Skeletal muscle tissue (tissue), 4 donors: ENCODE data around the gene SCART1. TPM values are rescaled to one million over a fixed set of nuclear protein-coding genes. Genes with fewer than 3 reads are reported as not detected.
"Not testable (repeated sequence)": the region's sequence is repeated elsewhere in the genome, so short reads cannot be mapped to it uniquely, and the experiment has no call there.

ENCODE experiments used
- H3K27ac ChIP-seq: one replicate; pipeline ENCODE4 v1.7.0; 2013; ENCODE audit warnings: mild to moderate bottlenecking, low read depth, low read length, inconsistent platforms
- H3K27me3 ChIP-seq, 3 donors: one replicate each; pipeline ENCODE4 v1.7.0; 2013; ENCODE audit warnings: low read length in 3 of 3; ENCODE audit not compliant: control insufficient read depth in 3 of 3, insufficient read depth in 3 of 3
- H3K36me3 ChIP-seq, 3 donors: one replicate each; pipeline ENCODE4 v1.7.0; 2013; ENCODE audit warnings: low read length in 3 of 3; ENCODE audit not compliant: control insufficient read depth in 3 of 3, insufficient read depth in 3 of 3
- H3K4me1 ChIP-seq, 3 donors: one replicate each; pipeline ENCODE4 v1.7.0; 2013; ENCODE audit warnings: low read length in 3 of 3, mild to moderate bottlenecking in 3 of 3; ENCODE audit not compliant: control insufficient read depth in 3 of 3, insufficient read depth in 3 of 3
- H3K4me3 ChIP-seq, 3 donors: one replicate each; pipeline ENCODE4 v1.7.0; 2013; ENCODE audit warnings: low read length in 3 of 3
- H3K9ac ChIP-seq, 3 donors: one replicate each; pipeline ENCODE4 v1.7.0; 2013; ENCODE audit warnings: low read length in 3 of 3, mild to moderate bottlenecking in 3 of 3, moderate library complexity in 2 of 3, low read depth in 1 of 3
- H3K9me3 ChIP-seq, 3 donors: one replicate each; pipeline ENCODE4 v1.7.0; 2013; ENCODE audit warnings: low read length in 3 of 3; ENCODE audit not compliant: control insufficient read depth in 3 of 3
- total RNA-seq: library from RNA; depleted of rRNA; stranded (reverse); fragments of >200 nt; gene quantifications from one replicate; pipeline ENCODE4 v1.2.3, GENCODE V29; 2014
- donor health status: Osteomylitis.

The SCART1 gene
- total RNA-seq, 1 donor from 2014 or later: 1.6 TPM

- no peaks in the 10 kb centered on the region for H3K36me3 ChIP-seq
- H3K9ac ChIP-seq: no peak overlapping the region
- no peaks in the 10 kb centered on the region for H3K4me1 ChIP-seq
- H3K27ac ChIP-seq: no peak overlapping the region
- H3K4me3 ChIP-seq: no peak overlapping the region
- no peaks in the 10 kb centered on the region for H3K27me3 ChIP-seq
- peaks cover 0 to 6% (median 3%) of the 10 kb centered on the region in 3 donors for H3K9me3 ChIP-seq
Measured at GRCh38 chr10:133488354-133488753, 34.6 kb downstream of the SCART1 start.

- no peak overlapping the region for H3K4me3 ChIP-seq
- no peaks in the 10 kb centered on the region for H3K27me3 ChIP-seq
- no peak overlapping the region for H3K9ac ChIP-seq
- no peak overlapping the region for H3K27ac ChIP-seq
- H3K4me1 ChIP-seq: no peaks in the 10 kb centered on the region
- H3K36me3 ChIP-seq: no peaks in the 10 kb centered on the region
- peaks cover 0 to 6% (median 0%) of the 10 kb centered on the region in 3 donors for H3K9me3 ChIP-seq
Measured at GRCh38 chr10:133489816-133490588, 36.3 kb downstream of the SCART1 start.

GRCh38 chr10:133493562-133493961 is 39.8 kb downstream of the SCART1 start:
- not testable (repeated sequence) for H3K9ac ChIP-seq, H3K4me1 ChIP-seq, H3K27ac ChIP-seq, H3K9me3 ChIP-seq, H3K36me3 ChIP-seq, H3K27me3 ChIP-seq, H3K4me3 ChIP-seq

- H3K4me1 ChIP-seq, H3K27me3 ChIP-seq, H3K4me3 ChIP-seq, H3K9ac ChIP-seq, H3K27ac ChIP-seq, H3K9me3 ChIP-seq: not testable (repeated sequence)
- peaks cover 0 to 13% (median 3%) of the 10 kb centered on the region in 3 donors for H3K36me3 ChIP-seq
Measured at GRCh38 chr10:133497363-133497762, 43.6 kb downstream of the SCART1 start.

GRCh38 chr10:133499176-133499575 is 45.4 kb downstream of the SCART1 start:
- not testable (repeated sequence) for H3K27me3 ChIP-seq, H3K4me1 ChIP-seq, H3K4me3 ChIP-seq, H3K9me3 ChIP-seq, H3K27ac ChIP-seq, H3K9ac ChIP-seq
- H3K36me3 ChIP-seq: peaks cover 0 to 13% (median 3%) of the 10 kb centered on the region in 3 donors

GRCh38 chr10:133500897-133501296 is 47.2 kb downstream of the SCART1 start:
- not testable (repeated sequence) for H3K4me1 ChIP-seq, H3K27me3 ChIP-seq, H3K9ac ChIP-seq, H3K4me3 ChIP-seq, H3K27ac ChIP-seq, H3K9me3 ChIP-seq
- H3K36me3 ChIP-seq: peaks cover 0 to 13% (median 3%) of the 10 kb centered on the region in 3 donors

- Histone ChIP-seq H3K27ac (no peak overlapping the region), H3K9ac (no peak overlapping the region), H3K36me3 (peaks cover 0 to 3% (median 2%) of the 10 kb centered on the region in 3 donors), H3K4me1 (no peaks in the 10 kb centered on the region), H3K27me3 (no peaks in the 10 kb centered on the region), H3K4me3 (no peak overlapping the region), H3K9me3 (peaks cover 0 to 3% (median 0%) of the 10 kb centered on the region in 3 donors)
Measured at GRCh38 chr10:133509700-133510099, 56.0 kb downstream of the SCART1 start.

- H3K4me3 ChIP-seq: no peak overlapping the region
- no peak overlapping the region for H3K27ac ChIP-seq
- H3K4me1 ChIP-seq: no peaks in the 10 kb centered on the region
- H3K36me3 ChIP-seq: peaks cover 0 to 3% (median 2%) of the 10 kb centered on the region in 3 donors
- peaks cover 0 to 3% (median 0%) of the 10 kb centered on the region in 3 donors for H3K9me3 ChIP-seq
- H3K9ac ChIP-seq: no peak overlapping the region
- no peaks in the 10 kb centered on the region for H3K27me3 ChIP-seq
Measured at GRCh38 chr10:133511408-133511807, 57.7 kb downstream of the SCART1 start.

GRCh38 chr10:133511907-133512528 is 58.3 kb downstream of the SCART1 start:
- Histone ChIP-seq H3K27ac (no peak overlapping the region), H3K4me3 (no peak overlapping the region)

GRCh38 chr10:133515471-133515870 is 61.7 kb downstream of the SCART1 start:
- H3K27me3 ChIP-seq: no peaks in the 10 kb centered on the region
- H3K9me3 ChIP-seq: peaks cover 0 to 5% (median 3%) of the 10 kb centered on the region in 3 donors
- H3K4me3 ChIP-seq: no peak overlapping the region
- H3K4me1 ChIP-seq: peaks cover 0 to 7% (median 3%) of the 10 kb centered on the region in 3 donors
- peaks cover 0 to under 1% (median 0%) of the 10 kb centered on the region in 3 donors for H3K36me3 ChIP-seq
- H3K27ac ChIP-seq: no peak overlapping the region
- no peak overlapping the region for H3K9ac ChIP-seq

More at GRCh38 chr10:133511907-133512528, 58.3 kb downstream of the SCART1 start:
- Histone ChIP-seq H3K9me3 (peaks cover 0 to 3% (median 2%) of the 10 kb centered on the region in 3 donors), H3K4me1 (no peaks in the 10 kb centered on the region), H3K9ac (no peak overlapping the region), H3K36me3 (peaks cover 0 to 3% (median 1%) of the 10 kb centered on the region in 3 donors), H3K27me3 (no peaks in the 10 kb centered on the region)
